NCI-H2227 (cell line): ENCODE measurements around the gene TAS1R3.
A peak's percentile ranks its signal among the peaks of the same experiment; 100 is the strongest.

Experiments used
- DNase-seq: peaks from one replicate; lab custom pipeline; 2025; ENCODE audit not compliant: unreplicated experiment; lab: John Stamatoyannopoulos, UW

Gene TAS1R3

GRCh38 chr1:1294250-1294890 is 36.7 kb upstream of the TAS1R3 start:
- DNase-seq = no peak

- no peak for DNase-seq
Observed at GRCh38 chr1:1295154-1295923, 35.7 kb upstream of the TAS1R3 start.

- DNase-seq = no peak
Observed at GRCh38 chr1:1296070-1297061, 34.7 kb upstream of the TAS1R3 start.

GRCh38 chr1:1297802-1298424 is 33.2 kb upstream of the TAS1R3 start:
- DNase-seq = no peak

- DNase-seq = peak; percentile 67
Observed at GRCh38 chr1:1298861-1299685, 32.0 kb upstream of the TAS1R3 start.

- peak; percentile 42 for DNase-seq
Observed at GRCh38 chr1:1299686-1300351, 31.3 kb upstream of the TAS1R3 start.

- DNase-seq = no peak
Observed at GRCh38 chr1:1300352-1300739, 30.7 kb upstream of the TAS1R3 start.

- DNase-seq = no peak
Observed at GRCh38 chr1:1302006-1302430, 29.1 kb upstream of the TAS1R3 start.

- no peak for DNase-seq
Observed at GRCh38 chr1:1302951-1303509, 28.1 kb upstream of the TAS1R3 start.

GRCh38 chr1:1303736-1304135 is 27.3 kb upstream of the TAS1R3 start:
- DNase-seq = no peak

GRCh38 chr1:1304331-1305299 is 26.5 kb upstream of the TAS1R3 start:
- DNase-seq = peak; percentile 84

- DNase-seq = peak; percentile 71
Observed at GRCh38 chr1:1305300-1306069, 25.6 kb upstream of the TAS1R3 start.

GRCh38 chr1:1306070-1306660 is 24.9 kb upstream of the TAS1R3 start:
- DNase-seq = no peak

- DNase-seq = no peak
Observed at GRCh38 chr1:1306661-1307260, 24.3 kb upstream of the TAS1R3 start.

GRCh38 chr1:1307261-1307922 is 23.7 kb upstream of the TAS1R3 start:
- no peak for DNase-seq
